ENCODE results near the gene PIBF1.

The PIBF1 gene

DNA sequence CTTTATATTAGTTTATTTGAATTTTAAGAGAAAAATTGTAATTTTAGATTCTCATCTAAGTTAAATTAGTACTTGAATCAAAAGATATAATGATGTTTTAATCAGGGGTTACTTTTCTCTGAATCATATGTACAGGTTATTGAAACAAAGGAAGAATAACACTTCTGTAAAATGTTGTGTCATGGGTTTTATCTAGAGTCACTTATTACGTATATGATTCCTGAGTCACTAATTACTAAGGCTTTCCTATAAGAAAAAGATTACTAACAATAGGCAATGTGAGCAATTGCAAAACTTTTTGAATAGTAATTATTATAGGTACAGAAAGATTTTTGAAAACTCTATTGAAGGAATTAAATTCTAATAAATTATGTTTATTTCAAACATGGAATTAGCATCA is 177.7 kb downstream of the PIBF1 start:
- no peak overlapping the region for H3K27ac ChIP-seq (ENCODE audit: low read length)
- no peak for DNase-seq (ENCODE audit: low read depth, low spot score)
- H3K9me3 ChIP-seq (ENCODE audit: control insufficient read depth, insufficient read depth, low read length) = no peaks in the 10 kb centered on the region
- H3K4me1 ChIP-seq (ENCODE audit: control insufficient read depth, insufficient read depth, low read length) = no peaks in the 10 kb centered on the region
- no peaks in the 10 kb centered on the region for H3K27me3 ChIP-seq (ENCODE audit: control insufficient read depth, insufficient read depth, low read length)
- no CpG with 5 or more reads among the region's 1 CpG for WGBS (ENCODE audit: insufficient coverage, insufficient read length)
- H3K36me3 ChIP-seq (ENCODE audit: control insufficient read depth, insufficient read depth, low read length) = no peaks in the 10 kb centered on the region
- H3K4me3 ChIP-seq (ENCODE audit: low read length) = no peak overlapping the region

DNA sequence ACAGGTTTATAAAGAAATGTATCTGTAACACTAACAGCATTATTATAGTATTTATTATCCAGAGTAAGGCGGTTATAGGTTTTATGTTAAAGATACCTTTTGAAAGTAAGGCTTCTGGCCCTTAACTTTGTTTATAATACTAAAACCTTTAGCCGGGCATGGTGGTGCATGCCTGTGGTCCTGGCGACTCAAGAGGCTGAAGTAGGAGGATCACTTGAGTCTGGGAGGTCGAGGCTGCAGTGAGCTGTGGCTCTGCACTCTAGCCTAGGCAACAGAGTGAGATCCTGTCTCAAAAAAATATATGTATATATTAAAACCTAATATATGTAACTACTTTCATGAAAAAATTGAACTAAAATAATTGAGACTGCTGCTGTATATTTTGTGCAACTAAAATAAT is 178.2 kb downstream of the PIBF1 start:
- WGBS (ENCODE audit: insufficient coverage, insufficient read length) = no CpG with 5 or more reads among the region's 4 CpGs
- no peak for DNase-seq (ENCODE audit: low read depth, low spot score)
- Histone ChIP-seq H3K27me3 (ENCODE audit: control insufficient read depth, insufficient read depth, low read length) (no peaks in the 10 kb centered on the region), H3K4me1 (ENCODE audit: control insufficient read depth, insufficient read depth, low read length) (no peaks in the 10 kb centered on the region), H3K9me3 (ENCODE audit: control insufficient read depth, insufficient read depth, low read length) (no peaks in the 10 kb centered on the region), H3K27ac (ENCODE audit: low read length) (no peak overlapping the region), H3K36me3 (ENCODE audit: control insufficient read depth, insufficient read depth, low read length) (no peaks in the 10 kb centered on the region), H3K4me3 (ENCODE audit: low read length) (no peak overlapping the region)

DNA sequence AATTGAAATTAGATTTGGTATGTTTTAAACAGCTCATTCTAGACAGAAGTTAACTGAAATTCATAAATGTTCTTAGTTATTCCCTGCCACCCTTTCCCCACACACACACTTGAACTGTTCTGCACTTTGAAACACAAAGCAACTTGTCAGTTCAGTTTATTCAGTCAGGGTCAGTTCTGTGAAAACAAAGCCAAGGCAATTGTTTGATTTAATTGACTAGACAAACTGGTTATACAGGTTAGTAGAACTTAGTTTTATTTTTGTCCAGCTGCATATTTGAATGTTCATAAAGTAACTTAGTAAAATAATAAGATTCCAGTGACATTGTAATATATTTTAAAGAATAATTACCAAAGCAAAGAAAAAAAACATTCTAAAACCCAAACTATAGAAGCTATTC is 178.6 kb downstream of the PIBF1 start:
- no peaks in the 10 kb centered on the region for H3K27me3 ChIP-seq (ENCODE audit: control insufficient read depth, insufficient read depth, low read length)
- no peaks in the 10 kb centered on the region for H3K4me1 ChIP-seq (ENCODE audit: control insufficient read depth, insufficient read depth, low read length)
- no peak overlapping the region for H3K27ac ChIP-seq (ENCODE audit: low read length)
- no peak for DNase-seq (ENCODE audit: low read depth, low spot score)
- no peak overlapping the region for H3K4me3 ChIP-seq (ENCODE audit: low read length)
- H3K36me3 ChIP-seq (ENCODE audit: control insufficient read depth, insufficient read depth, low read length) = no peaks in the 10 kb centered on the region
- no peaks in the 10 kb centered on the region for H3K9me3 ChIP-seq (ENCODE audit: control insufficient read depth, insufficient read depth, low read length)

DNA sequence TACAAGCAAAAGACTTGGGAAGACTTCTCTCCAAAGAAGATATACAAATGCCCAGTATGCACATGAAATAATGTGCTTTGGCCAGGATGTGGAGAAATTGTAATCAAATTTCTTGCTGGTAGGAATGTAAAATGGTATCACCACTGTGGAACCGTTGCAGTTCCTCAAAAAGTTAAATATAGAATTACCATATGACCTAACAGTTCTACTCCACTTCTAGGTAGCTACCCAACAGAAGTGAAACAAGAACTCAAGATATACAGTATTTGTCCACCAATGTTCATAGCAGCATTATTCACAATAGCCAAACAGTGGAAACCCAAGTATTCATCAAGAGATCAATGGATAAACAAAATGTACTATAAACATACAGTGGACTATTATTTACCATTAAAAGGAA is 181.8 kb downstream of the PIBF1 start:
- Histone ChIP-seq H3K27me3 (ENCODE audit: control insufficient read depth, insufficient read depth, low read length) (no peaks in the 10 kb centered on the region), H3K27ac (ENCODE audit: low read length) (no peak overlapping the region), H3K4me1 (ENCODE audit: control insufficient read depth, insufficient read depth, low read length) (no peaks in the 10 kb centered on the region), H3K9me3 (ENCODE audit: control insufficient read depth, insufficient read depth, low read length) (no peaks in the 10 kb centered on the region), H3K4me3 (ENCODE audit: low read length) (no peak overlapping the region), H3K36me3 (ENCODE audit: control insufficient read depth, insufficient read depth, low read length) (no peaks in the 10 kb centered on the region)
- no CpG with 5 or more reads among the region's 1 CpG for WGBS (ENCODE audit: insufficient coverage, insufficient read length)
- no peak for DNase-seq (ENCODE audit: low read depth, low spot score)

DNA sequence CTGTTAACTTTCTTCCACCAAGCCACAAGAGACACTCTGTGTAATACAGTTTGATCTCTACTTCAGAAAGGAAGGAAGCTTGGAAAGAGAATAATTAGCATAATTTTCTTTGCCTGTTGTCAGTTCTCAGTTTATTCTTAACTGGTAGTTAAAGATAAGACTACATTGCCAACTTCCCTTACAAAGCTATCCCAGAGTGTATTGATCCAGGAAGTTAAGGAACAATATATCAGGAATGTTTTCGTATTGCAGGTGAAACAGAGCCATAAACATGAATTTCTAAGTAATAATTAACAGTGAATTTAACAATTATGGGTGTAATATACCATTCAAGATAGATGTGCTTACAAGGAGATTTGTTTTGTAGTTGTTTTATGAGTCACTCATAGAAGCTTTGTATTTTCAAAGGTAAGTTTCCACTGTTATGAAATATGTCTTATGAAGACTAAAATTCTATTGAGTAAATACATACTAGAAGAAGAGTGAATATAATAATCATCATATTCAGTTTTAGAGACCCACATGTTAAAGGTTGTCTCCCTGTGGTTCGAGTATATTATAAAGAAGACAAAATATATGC is 188.5 kb downstream of the PIBF1 start:
- H3K9me3 ChIP-seq (ENCODE audit: control insufficient read depth, insufficient read depth, low read length) = no peaks in the 10 kb centered on the region
- H3K36me3 ChIP-seq (ENCODE audit: control insufficient read depth, insufficient read depth, low read length) = no peaks in the 10 kb centered on the region
- WGBS (ENCODE audit: insufficient coverage, insufficient read length) = no CpG with 5 or more reads among the region's 2 CpGs
- no peaks in the 10 kb centered on the region for H3K27me3 ChIP-seq (ENCODE audit: control insufficient read depth, insufficient read depth, low read length)
- DNase-seq (ENCODE audit: low read depth, low spot score) = no peak
- H3K27ac ChIP-seq (ENCODE audit: low read length) = no peak overlapping the region
- H3K4me3 ChIP-seq (ENCODE audit: low read length) = no peak overlapping the region
- no peaks in the 10 kb centered on the region for H3K4me1 ChIP-seq (ENCODE audit: control insufficient read depth, insufficient read depth, low read length)

DNA sequence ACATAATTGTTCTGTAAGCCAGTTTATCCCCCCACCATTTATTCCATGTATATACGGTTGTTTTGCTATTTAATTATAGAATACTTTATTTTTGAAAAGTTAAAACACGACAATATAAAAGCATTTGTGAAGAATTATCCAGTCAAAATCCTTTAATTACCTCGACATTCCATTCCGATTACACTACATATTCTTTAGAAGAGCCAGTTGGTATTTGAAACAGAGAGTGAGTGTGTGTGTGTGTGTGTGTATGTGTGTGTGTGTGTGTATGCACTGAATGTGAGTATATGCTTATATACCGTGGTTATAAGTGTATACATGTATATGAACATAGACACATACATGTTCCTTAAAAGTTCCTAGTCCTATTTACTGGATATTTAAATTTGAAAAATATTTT is 189.0 kb downstream of the PIBF1 start:
- no peak for DNase-seq (ENCODE audit: low read depth, low spot score)
- WGBS (ENCODE audit: insufficient coverage, insufficient read length) = no CpG with 5 or more reads among the region's 5 CpGs
- H3K27me3 ChIP-seq (ENCODE audit: control insufficient read depth, insufficient read depth, low read length) = no peaks in the 10 kb centered on the region

DNA sequence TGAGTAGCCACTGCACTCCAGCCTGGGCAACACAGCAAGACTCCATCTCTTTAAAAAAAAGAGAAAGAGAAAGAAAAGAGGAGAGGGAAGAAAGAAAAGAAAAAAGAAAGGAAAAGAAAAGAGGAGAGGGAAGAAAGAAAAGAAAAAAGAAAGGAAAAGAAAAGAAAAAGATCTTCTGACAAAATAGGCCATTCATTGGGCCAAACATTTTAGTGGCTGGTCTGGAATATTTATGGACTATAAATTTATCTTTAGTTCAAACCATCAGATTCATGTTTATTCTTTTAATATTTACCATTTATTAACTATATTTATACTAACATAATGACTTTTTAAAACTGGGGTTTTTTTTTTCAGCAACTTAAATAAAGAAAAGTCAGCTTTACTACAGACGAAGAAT is 191.3 kb downstream of the PIBF1 start:
- WGBS (ENCODE audit: insufficient coverage, insufficient read length) = no CpG with 5 or more reads among the region's 1 CpG
- Histone ChIP-seq H3K27ac (ENCODE audit: low read length) (no peak overlapping the region), H3K36me3 (ENCODE audit: control insufficient read depth, insufficient read depth, low read length) (no peaks in the 10 kb centered on the region), H3K9me3 (ENCODE audit: control insufficient read depth, insufficient read depth, low read length) (no peaks in the 10 kb centered on the region), H3K4me3 (ENCODE audit: low read length) (no peak overlapping the region), H3K4me1 (ENCODE audit: control insufficient read depth, insufficient read depth, low read length) (no peaks in the 10 kb centered on the region), H3K27me3 (ENCODE audit: control insufficient read depth, insufficient read depth, low read length) (no peaks in the 10 kb centered on the region)
- no peak for DNase-seq (ENCODE audit: low read depth, low spot score)

More for the DNA sequence above, 189.0 kb downstream of the PIBF1 start:
- Histone ChIP-seq H3K4me1 (ENCODE audit: control insufficient read depth, insufficient read depth, low read length) (no peaks in the 10 kb centered on the region), H3K27ac (ENCODE audit: low read length) (no peak overlapping the region), H3K36me3 (ENCODE audit: control insufficient read depth, insufficient read depth, low read length) (no peaks in the 10 kb centered on the region), H3K9me3 (ENCODE audit: control insufficient read depth, insufficient read depth, low read length) (no peaks in the 10 kb centered on the region), H3K4me3 (ENCODE audit: low read length) (no peak overlapping the region)

DNA sequence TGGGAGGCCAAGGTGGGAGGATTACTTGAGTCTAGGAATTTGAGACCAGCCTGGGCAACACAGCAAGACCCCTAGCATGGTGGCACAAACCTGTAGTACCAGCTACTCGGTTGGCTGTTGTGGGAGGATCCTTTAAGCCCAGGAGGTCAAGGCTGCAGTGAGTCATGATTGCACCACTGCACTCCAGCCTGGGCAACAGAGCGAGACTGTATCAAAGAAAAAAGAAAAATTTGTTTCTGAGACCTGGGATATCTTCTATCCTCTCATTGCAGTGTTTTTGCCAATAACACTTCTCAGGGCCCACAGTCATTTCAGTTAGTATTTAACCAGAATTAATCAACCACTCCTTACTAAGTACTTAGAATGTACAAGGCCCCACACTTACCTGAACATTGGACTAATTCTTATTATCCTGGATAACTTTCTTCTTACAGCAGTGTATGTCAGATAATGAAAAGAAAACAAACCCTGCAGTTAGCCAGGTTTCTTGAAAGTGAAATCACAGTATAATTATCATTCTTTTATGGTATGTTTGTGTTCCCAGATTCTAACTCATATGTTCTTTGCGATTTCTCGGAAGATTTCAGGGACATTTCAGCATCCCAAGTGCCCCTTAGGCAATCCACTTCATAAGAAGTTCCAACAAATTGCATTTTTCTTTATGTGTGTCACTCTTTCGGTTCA is 201.3 kb downstream of the PIBF1 start:
- Histone ChIP-seq H3K4me3 (ENCODE audit: low read length) (no peak overlapping the region), H3K27ac (ENCODE audit: low read length) (no peak overlapping the region), H3K27me3 (ENCODE audit: control insufficient read depth, insufficient read depth, low read length) (no peaks in the 10 kb centered on the region), H3K4me1 (ENCODE audit: control insufficient read depth, insufficient read depth, low read length) (no peaks in the 10 kb centered on the region), H3K36me3 (ENCODE audit: control insufficient read depth, insufficient read depth, low read length) (no peaks in the 10 kb centered on the region), H3K9me3 (ENCODE audit: control insufficient read depth, insufficient read depth, low read length) (no peaks in the 10 kb centered on the region)
- no peak for DNase-seq (ENCODE audit: low read depth, low spot score)
- no CpG with 5 or more reads among the region's 5 CpGs for WGBS (ENCODE audit: insufficient coverage, insufficient read length)

DNA sequence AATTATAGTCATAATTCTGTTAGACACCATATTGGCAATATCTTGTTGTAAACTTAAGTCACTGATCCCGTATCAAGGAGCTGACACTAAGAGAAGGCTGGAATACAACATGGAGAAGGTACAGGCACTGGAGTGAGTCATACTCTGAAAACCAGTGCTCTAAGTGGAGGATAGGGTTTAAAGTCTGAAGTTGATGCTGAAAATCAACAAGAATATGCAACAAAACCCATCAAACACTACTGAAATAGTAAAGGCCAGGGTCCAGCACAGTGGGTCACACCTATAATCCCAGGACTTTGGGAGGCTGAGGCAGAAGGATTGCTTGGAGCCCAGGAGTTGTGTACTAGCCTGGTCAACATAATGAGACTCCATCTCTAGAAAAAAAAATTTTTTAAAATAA is 203.7 kb downstream of the PIBF1 start:
- Histone ChIP-seq H3K9me3 (ENCODE audit: control insufficient read depth, insufficient read depth, low read length) (no peaks in the 10 kb centered on the region), H3K36me3 (ENCODE audit: control insufficient read depth, insufficient read depth, low read length) (no peaks in the 10 kb centered on the region), H3K4me3 (ENCODE audit: low read length) (no peak overlapping the region), H3K27ac (ENCODE audit: low read length) (no peak overlapping the region), H3K4me1 (ENCODE audit: control insufficient read depth, insufficient read depth, low read length) (no peaks in the 10 kb centered on the region), H3K27me3 (ENCODE audit: control insufficient read depth, insufficient read depth, low read length) (no peaks in the 10 kb centered on the region)
- DNase-seq (ENCODE audit: low read depth, low spot score) = no peak
- WGBS (ENCODE audit: insufficient coverage, insufficient read length) = no CpG with 5 or more reads among the region's 1 CpG

DNA sequence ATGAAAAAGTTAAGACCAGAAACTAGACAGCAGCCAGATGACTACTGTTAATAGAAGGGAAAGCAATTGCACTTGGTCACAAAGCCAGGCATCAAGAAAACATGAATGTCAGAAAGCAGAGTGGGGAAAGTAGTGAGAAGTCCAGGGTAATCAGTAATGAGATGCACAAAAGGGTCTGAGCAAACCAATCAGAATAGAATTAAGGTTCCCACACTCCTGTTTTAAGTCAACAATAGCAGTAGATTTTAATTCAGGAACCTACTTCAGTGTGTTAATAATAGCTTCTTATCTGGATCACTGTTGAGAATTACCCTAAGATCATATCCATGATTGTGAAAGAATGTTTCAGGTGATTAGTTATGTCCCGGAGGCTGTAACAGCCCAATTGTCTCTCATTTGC is 204.3 kb downstream of the PIBF1 start:
- Histone ChIP-seq H3K4me1 (ENCODE audit: control insufficient read depth, insufficient read depth, low read length) (no peaks in the 10 kb centered on the region), H3K27me3 (ENCODE audit: control insufficient read depth, insufficient read depth, low read length) (no peaks in the 10 kb centered on the region), H3K9me3 (ENCODE audit: control insufficient read depth, insufficient read depth, low read length) (no peaks in the 10 kb centered on the region), H3K27ac (ENCODE audit: low read length) (no peak overlapping the region), H3K4me3 (ENCODE audit: low read length) (no peak overlapping the region), H3K36me3 (ENCODE audit: control insufficient read depth, insufficient read depth, low read length) (no peaks in the 10 kb centered on the region)
- no peak for DNase-seq (ENCODE audit: low read depth, low spot score)
- WGBS (ENCODE audit: insufficient coverage, insufficient read length) = no CpG with 5 or more reads among the region's 1 CpG

DNA sequence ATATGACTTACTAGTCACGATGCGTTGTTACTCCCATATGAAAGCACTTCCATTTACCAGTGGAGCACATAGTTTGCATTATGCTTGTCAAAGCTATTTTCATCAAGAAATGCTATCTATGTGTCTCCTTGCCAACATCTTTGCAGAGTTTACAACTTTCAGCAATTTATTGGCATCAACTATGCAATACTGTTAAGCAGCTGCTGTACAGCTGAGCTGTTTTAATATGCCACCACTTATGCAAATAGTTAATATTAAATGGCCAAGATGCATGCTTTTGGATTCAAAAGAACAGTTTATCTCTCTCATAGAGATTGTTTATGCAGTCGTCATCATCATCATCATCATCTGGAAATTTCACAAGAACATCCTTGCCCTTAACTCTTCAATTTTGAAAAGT is 209.0 kb downstream of the PIBF1 start:
- Histone ChIP-seq H3K4me3 (ENCODE audit: low read length) (no peak overlapping the region), H3K36me3 (ENCODE audit: control insufficient read depth, insufficient read depth, low read length) (no peaks in the 10 kb centered on the region), H3K27ac (ENCODE audit: low read length) (no peak overlapping the region), H3K27me3 (ENCODE audit: control insufficient read depth, insufficient read depth, low read length) (no peaks in the 10 kb centered on the region), H3K4me1 (ENCODE audit: control insufficient read depth, insufficient read depth, low read length) (no peaks in the 10 kb centered on the region; the same call in 1 of the 2 replicates), H3K9me3 (ENCODE audit: control insufficient read depth, insufficient read depth, low read length) (no peaks in the 10 kb centered on the region)
- no peak for DNase-seq (ENCODE audit: low read depth, low spot score)
- WGBS (ENCODE audit: insufficient coverage, insufficient read length) = no CpG with 5 or more reads among the region's 3 CpGs

All from iPS DF 6.9 (cell line).